A549 (cell line): ENCODE measurements around the gene TLCD4. TPM values are rescaled to one million over a fixed set of nuclear protein-coding genes. Genes with fewer than 3 reads are reported as not detected.

ENCODE experiments used
- ATAC-seq, 2 experiments: fragments of 200-7000 bp in 1 of 2; fragments of >200 bp in 1 of 2; cut with Nextera tagmentation in 1 of 2; cut with Tn5 transposase in 1 of 2; 3 replicates each; pipeline versions ENCODE4 v1.8.0 to v1.9.1; 2018 to 2020; ENCODE audit warnings: mild to moderate bottlenecking in 1 of 2, moderate library complexity in 1 of 2
- CTCF ChIA-PET: fragments of 300-600 bp; sonication (Branson Sonifier 250); formaldehyde crosslinking; extraction: SDS; loops from one replicate; lab custom pipeline; 2021; ENCODE audit warnings: antibody characterized with exemption, inconsistent platforms; lab: Yijun Ruan, JAX
- POLR2A ChIA-PET: fragments of 350-600 bp; formaldehyde crosslinking; extraction: SDS; loops from one replicate; lab custom pipeline; 2021; ENCODE audit warnings: antibody characterized with exemption, inconsistent platforms; lab: Yijun Ruan, JAX
- DNase-seq, 2 experiments: peaks; one replicate each; pipeline versions ENCODE4 v3.0.0 to v3.0.0-alpha.2; 2011 to 2016; ENCODE audit warnings: low read depth in 1 of 2, low spot score in 1 of 2
- FAIRE-seq: peaks from 2 replicates; lab custom pipeline; 2011; peaks lifted over from hg19 to GRCh38; lab: Jason Lieb, UNC
- H3K27ac ChIP-seq, 2 experiments: fragments of >200 bp; sonication (Bioruptor Twin); formaldehyde crosslinking; 3 replicates each; pipeline ENCODE4 v1.5.1; 2016 to 2017
- H3K4me1 ChIP-seq: fragments of >200 bp; sonication (Bioruptor Twin); formaldehyde crosslinking; 3 replicates; pipeline ENCODE4 v1.6.1; 2016
- H3K4me2 ChIP-seq: fragments of >200 bp; sonication (Bioruptor Twin); formaldehyde crosslinking; 3 replicates; pipeline ENCODE4 v1.6.1; 2016
- H3K4me3 ChIP-seq: fragments of >200 bp; sonication (Bioruptor Twin); formaldehyde crosslinking; 3 replicates; pipeline ENCODE4 v1.5.1; 2016
- H3K9me3 ChIP-seq: fragments of >200 bp; sonication (Bioruptor Twin); formaldehyde crosslinking; 3 replicates; pipeline ENCODE4 v1.6.1; 2016
- BCL3 ChIP-seq: fragments of >200 bp; sonication (Bioruptor Twin); formaldehyde crosslinking; IDR thresholded peaks from 3 replicates; pipeline ENCODE4 v1.6.1; 2016
- BHLHE40 ChIP-seq: IDR thresholded peaks from 2 replicates; pipeline ENCODE4 v1.6.1; 2012; ENCODE audit warnings: low read depth, low read length, inconsistent platforms
- CEBPB ChIP-seq, 2 experiments: fragments of >200 bp in 1 of 2; sonication (Bioruptor Twin) in 1 of 2; formaldehyde crosslinking in 1 of 2; IDR thresholded peaks; 2 replicates each; pipeline ENCODE4 v1.6.1; 2012 to 2016
- CTCF ChIP-seq: fragments of >200 bp; sonication (Bioruptor Twin); formaldehyde crosslinking; IDR thresholded peaks from 3 replicates; pipeline ENCODE4 v1.5.1; 2016
- EHF ChIP-seq: fragments of 250-450 bp; sonication (Bioruptor Pico); IDR thresholded peaks from 2 replicates; pipeline ENCODE4 v1.5.0; 2020; ENCODE audit warnings: mild to moderate bottlenecking
- EP300 ChIP-seq, 2 experiments: fragments of >200 bp; sonication (Bioruptor Twin); formaldehyde crosslinking; IDR thresholded peaks; 2 replicates in 1 of 2; 3 replicates in 1 of 2; pipeline ENCODE4 v1.6.1; 2016 to 2017
- FOSB ChIP-seq: fragments of 250-450 bp; sonication (Bioruptor Pico); IDR thresholded peaks from 2 replicates; pipeline ENCODE4 v1.5.0; 2020; ENCODE audit warnings: mild to moderate bottlenecking, moderate library complexity
- HDAC2 ChIP-seq: fragments of 200-600 bp; sonication (generic); IDR thresholded peaks from 2 replicates; pipeline ENCODE4 v1.6.1; 2016
- HMGXB4 ChIP-seq: fragments of 250-450 bp; sonication (Bioruptor Pico); IDR thresholded peaks from 2 replicates; pipeline ENCODE4 v1.5.0; 2021; ENCODE audit warnings: mild to moderate bottlenecking, moderate library complexity, borderline replicate concordance
- JUNB ChIP-seq: fragments of >200 bp; sonication (Bioruptor Twin); formaldehyde crosslinking; IDR thresholded peaks from 2 replicates; pipeline ENCODE4 v1.6.1; 2016
- MAX ChIP-seq: IDR thresholded peaks from 2 replicates; pipeline ENCODE4 v1.6.1; 2012
- MAZ ChIP-seq: fragments of 150-350 bp; IDR thresholded peaks from 2 replicates; pipeline ENCODE4 v1.6.1; 2014; ENCODE audit warnings: antibody characterized with exemption, low read depth, low read length, borderline replicate concordance
- PBX3 ChIP-seq: IDR thresholded peaks from 2 replicates; pipeline ENCODE4 v1.6.1; 2012
- PHF8 ChIP-seq: fragments of 200-600 bp; sonication (generic); IDR thresholded peaks from 2 replicates; pipeline ENCODE4 v1.6.1; 2016; ENCODE audit warnings: low read depth, mild to moderate bottlenecking, antibody characterized with exemption, moderate library complexity, borderline replicate concordance
- RCOR1 ChIP-seq: fragments of 150-350 bp; IDR thresholded peaks from 2 replicates; pipeline ENCODE4 v1.6.1; 2014; ENCODE audit warnings: antibody characterized with exemption, low read length, low read depth
- RFX5 ChIP-seq: fragments of 450-650 bp; IDR thresholded peaks from 2 replicates; pipeline ENCODE4 v1.7.1; 2014; ENCODE audit warnings: antibody characterized with exemption, mild to moderate bottlenecking, moderate library complexity
- TFCP2L1 ChIP-seq: fragments of 250-450 bp; sonication (Bioruptor Pico); IDR thresholded peaks from 2 replicates; pipeline ENCODE4 v1.5.0; 2021; ENCODE audit warnings: mild to moderate bottlenecking
- ZNF302 ChIP-seq: fragments of 250-450 bp; sonication (Bioruptor Pico); IDR thresholded peaks from 2 replicates; pipeline ENCODE4 v1.9.0; 2021; ENCODE audit warnings: inconsistent platforms, mild to moderate bottlenecking, moderate library complexity
- WGBS: methylation state at CpG from one replicate; pipeline ENCODE4 v1.1.6; 2017; ENCODE audit errors: missing lambda C conversion rate; 5-methylcytosine and 5-hydroxymethylcytosine counted together
- polyA plus RNA-seq, 4 experiments: library from polyadenylated mRNA; depleted of rRNA in 3 of 4; stranded (reverse); fragments of >200 nt; fragmentation: RNase III in 1 of 4; extraction: RNeasy Plus Mini Kit Qiagen cat#74134 plus additional on column Dnase treatment in 1 of 4; gene quantifications; 2 replicates in 3 of 4; 3 replicates in 1 of 4; pipeline ENCODE4 v1.2.3, GENCODE V29; 2011 to 2017

The TLCD4 gene
- polyA plus RNA-seq, 2 of the 4 experiments (the other 2 are of a cell fraction), result 14.2 to 24.1 TPM

GRCh38 chr1:95122151-95122697 lies 5.1 kb downstream of the TLCD4 start:
- DNase-seq (no peak), FAIRE-seq (no peak)
- 55% methylated on average over 8 of the region's 8 CpGs for WGBS

More at GRCh38 chr1:95122151-95122697, 5.1 kb downstream of the TLCD4 start:
- Histone ChIP-seq H3K4me1 (peaks cover 28% of the 10 kb centered on the region), H3K27ac (no peak overlapping the region), H3K9me3 (no peaks in the 10 kb centered on the region), H3K4me2 (peak overlapping the region; percentile 38; the same call in 2 of the 3 replicates), H3K4me3 (no peak overlapping the region)
- ChIA-PET CTCF (interaction anchor here (1.6 kb wide), 1 partner anchor 268 kb away, joined by 3 read pairs; no protein-coding TSS in a partner anchor), POLR2A (no interaction called here)
- ATAC-seq, result no peak; a peak in 1 of 6 replicates
- no peak for TF ChIP-seq EP300 (IDR thresholded peaks at IDR 0.05)
- TF ChIP-seq PHF8, result no peak
- TF ChIP-seq JUNB, result no peak
- no peak for TF ChIP-seq BHLHE40
- TF ChIP-seq PBX3, result no peak
- no peak for TF ChIP-seq EHF (CRISPR knock-in tag)
- TF ChIP-seq HMGXB4 (CRISPR knock-in tag), result no peak
- no peak for TF ChIP-seq CTCF
- TF ChIP-seq FOSB (CRISPR knock-in tag), result no peak
- no peak for TF ChIP-seq ZNF302 (CRISPR knock-in tag)
- TF ChIP-seq RFX5, result no peak
- no peak for TF ChIP-seq RCOR1
- no peak for TF ChIP-seq HDAC2
- TF ChIP-seq CEBPB (IDR thresholded peaks at IDR 0.05), result no peak
- TF ChIP-seq BCL3, result no peak
- no peak for TF ChIP-seq MAZ
- TF ChIP-seq TFCP2L1 (CRISPR knock-in tag), result no peak
- no peak for TF ChIP-seq MAX
- TF ChIP-seq, all 56 proteins: peak for 0
